Osteocyte (in vitro differentiated cells): ENCODE results near the gene BATF2. TPM values are rescaled to one million over a fixed set of nuclear protein-coding genes. Genes with fewer than 3 reads are reported as not detected.
A peak's percentile ranks its signal among the peaks of the same experiment; 100 is the strongest.

Experiments
- DNase-seq: peaks from one replicate; pipeline ENCODE4 v3.0.0; 2021; ENCODE audit warnings: mixed read lengths; ENCODE audit not compliant: unreplicated experiment; ENCODE audit errors: extremely low spot score
- H3K27ac Mint-ChIP-seq: one replicate; pipeline ENCODE4 v1.8.0; 2021; ENCODE audit warnings: mild to moderate bottlenecking, mixed read lengths; ENCODE audit not compliant: unreplicated experiment
- H3K27me3 Mint-ChIP-seq: one replicate; pipeline ENCODE4 v1.8.0; 2021; ENCODE audit warnings: mixed read lengths; ENCODE audit not compliant: unreplicated experiment
- H3K36me3 Mint-ChIP-seq: one replicate; pipeline ENCODE4 v1.8.0; 2021; ENCODE audit warnings: mixed read lengths; ENCODE audit not compliant: unreplicated experiment
- H3K4me1 Mint-ChIP-seq: one replicate; pipeline ENCODE4 v1.8.0; 2021; ENCODE audit warnings: mixed read lengths; ENCODE audit not compliant: unreplicated experiment
- H3K4me3 Mint-ChIP-seq: one replicate; pipeline ENCODE4 v1.8.0; 2021; ENCODE audit warnings: mild to moderate bottlenecking, moderate library complexity, mixed read lengths; ENCODE audit not compliant: unreplicated experiment
- H3K9me3 Mint-ChIP-seq: one replicate; pipeline ENCODE4 v1.8.0; 2021; ENCODE audit warnings: mixed read lengths; ENCODE audit not compliant: unreplicated experiment
- long read RNA-seq: library from polyadenylated mRNA; unstranded; transcript quantifications from one replicate; pipeline ENCODE4 v2.0.0, GENCODE V29; 2021
- total RNA-seq: library from RNA; stranded (reverse); gene quantifications from 2 replicates; pipeline ENCODE4 v1.2.1, GENCODE V29; 2021
- TF ChIP-seq, protein P1 (sequence below): fragments of 200-600 bp; sonication (generic); IDR thresholded peaks from 2 replicates; pipeline ENCODE4 v1.5.0; 2021; ENCODE audit warnings: antibody characterized with exemption, mild to moderate bottlenecking, moderate library complexity

The BATF2 gene, protein sequence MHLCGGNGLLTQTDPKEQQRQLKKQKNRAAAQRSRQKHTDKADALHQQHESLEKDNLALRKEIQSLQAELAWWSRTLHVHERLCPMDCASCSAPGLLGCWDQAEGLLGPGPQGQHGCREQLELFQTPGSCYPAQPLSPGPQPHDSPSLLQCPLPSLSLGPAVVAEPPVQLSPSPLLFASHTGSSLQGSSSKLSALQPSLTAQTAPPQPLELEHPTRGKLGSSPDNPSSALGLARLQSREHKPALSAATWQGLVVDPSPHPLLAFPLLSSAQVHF
- total RNA-seq, result not detected in 2 replicates
- long read RNA-seq, result 0 reads

DNA sequence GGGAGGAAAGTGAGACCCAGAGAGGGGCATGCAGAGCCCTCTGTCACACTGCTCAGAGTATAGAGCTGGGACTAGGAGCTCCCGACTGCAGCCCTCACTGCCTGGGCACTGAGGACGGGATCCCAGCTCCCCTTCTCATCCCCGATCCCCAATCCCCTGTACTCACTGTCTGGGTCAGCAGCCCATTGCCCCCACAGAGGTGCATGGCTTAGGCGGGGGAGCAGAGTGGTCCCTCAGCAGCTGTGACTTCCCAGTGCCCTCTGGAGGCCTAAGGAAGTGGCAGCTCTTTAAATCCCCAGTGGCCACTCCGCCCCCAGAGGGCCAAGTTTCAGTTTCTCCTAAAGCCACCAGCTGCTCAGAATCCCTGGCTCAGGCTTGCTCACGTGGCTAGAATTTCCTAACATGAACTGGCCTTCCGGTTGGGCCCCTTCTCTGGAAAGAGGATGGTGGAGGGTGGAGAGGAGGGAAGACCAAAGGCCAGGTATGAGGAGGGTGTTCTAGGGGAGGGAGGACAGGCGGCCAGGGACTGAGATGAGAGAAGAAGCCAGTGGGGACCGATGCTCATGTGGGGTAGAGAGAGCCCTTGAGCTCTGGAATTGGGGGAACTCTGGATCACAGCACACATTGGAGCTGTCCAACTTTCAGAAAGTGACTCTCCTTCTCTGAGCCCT, at the start of gene BATF2:
Gene BATF2 (minus strand): TSS at position 262 of the 671 bp plus-strand sequence. CDS start 57 bp downstream, at position 205.
- Mint-ChIP-seq H3K36me3 (no peaks in the 10 kb centered on the region), H3K27ac (no peak within 1 kb of the TSS), H3K4me1 (peaks cover 9% of the 10 kb centered on the region), H3K4me3 (no peak within 1 kb of the TSS), H3K27me3 (peaks cover 2% of the 10 kb centered on the region), H3K9me3 (no peaks in the 10 kb centered on the region)
- no peak for DNase-seq
- TF ChIP-seq, protein P1, sequence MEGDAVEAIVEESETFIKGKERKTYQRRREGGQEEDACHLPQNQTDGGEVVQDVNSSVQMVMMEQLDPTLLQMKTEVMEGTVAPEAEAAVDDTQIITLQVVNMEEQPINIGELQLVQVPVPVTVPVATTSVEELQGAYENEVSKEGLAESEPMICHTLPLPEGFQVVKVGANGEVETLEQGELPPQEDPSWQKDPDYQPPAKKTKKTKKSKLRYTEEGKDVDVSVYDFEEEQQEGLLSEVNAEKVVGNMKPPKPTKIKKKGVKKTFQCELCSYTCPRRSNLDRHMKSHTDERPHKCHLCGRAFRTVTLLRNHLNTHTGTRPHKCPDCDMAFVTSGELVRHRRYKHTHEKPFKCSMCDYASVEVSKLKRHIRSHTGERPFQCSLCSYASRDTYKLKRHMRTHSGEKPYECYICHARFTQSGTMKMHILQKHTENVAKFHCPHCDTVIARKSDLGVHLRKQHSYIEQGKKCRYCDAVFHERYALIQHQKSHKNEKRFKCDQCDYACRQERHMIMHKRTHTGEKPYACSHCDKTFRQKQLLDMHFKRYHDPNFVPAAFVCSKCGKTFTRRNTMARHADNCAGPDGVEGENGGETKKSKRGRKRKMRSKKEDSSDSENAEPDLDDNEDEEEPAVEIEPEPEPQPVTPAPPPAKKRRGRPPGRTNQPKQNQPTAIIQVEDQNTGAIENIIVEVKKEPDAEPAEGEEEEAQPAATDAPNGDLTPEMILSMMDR, result peak; percentile 11

DNA sequence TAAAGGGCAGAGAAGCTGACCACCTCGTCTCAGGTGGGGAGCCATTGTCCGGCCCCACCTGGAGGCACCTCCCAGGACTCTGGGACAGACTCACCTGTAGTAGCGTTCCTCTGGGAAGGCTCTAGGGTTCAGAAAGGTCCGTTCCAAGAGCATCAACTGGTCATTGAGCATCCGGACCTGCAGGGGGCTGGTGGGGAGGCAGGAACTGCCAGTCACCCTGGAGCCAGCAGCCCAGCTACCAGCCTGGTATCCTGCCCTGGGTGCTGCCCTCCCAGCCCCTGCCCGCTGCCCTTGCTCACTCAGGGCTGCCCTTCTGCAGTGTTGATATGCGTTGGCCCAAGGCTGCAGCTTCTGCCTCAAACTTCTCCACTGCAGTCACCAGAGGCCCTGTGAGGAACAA, 49.0 kb upstream of the BATF2 start:
- Mint-ChIP-seq H3K9me3 (no peaks in the 10 kb centered on the region), H3K4me3 (no peak overlapping the region), H3K36me3 (peaks cover 9% of the 10 kb centered on the region), H3K27ac (no peak overlapping the region), H3K27me3 (no peaks in the 10 kb centered on the region), H3K4me1 (peaks cover 14% of the 10 kb centered on the region)
- no peak for DNase-seq
- TF ChIP-seq, protein P1, result no peak

DNA sequence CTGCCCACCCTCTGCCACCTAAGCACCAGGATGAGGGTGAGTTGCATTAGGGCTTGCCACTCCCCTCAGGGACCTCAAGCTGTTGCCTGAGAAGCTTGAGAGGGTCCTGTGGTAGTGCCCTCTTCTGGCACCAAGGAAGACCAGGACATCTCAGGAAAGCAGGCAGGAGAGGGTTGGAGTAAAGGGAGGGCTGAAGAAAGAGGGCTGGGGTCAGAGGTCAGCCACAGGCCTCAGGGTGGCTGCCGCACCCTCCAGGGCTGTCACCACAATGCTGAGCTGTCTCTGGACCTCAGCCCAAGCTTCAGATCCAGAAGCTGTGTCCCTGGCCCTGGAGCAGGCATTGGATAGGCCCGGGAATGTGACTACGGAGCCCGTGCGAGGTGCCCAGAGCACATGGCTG, 48.3 kb upstream of the BATF2 start:
- TF ChIP-seq, protein P1, result no peak
- peaks cover 17% of the 10 kb centered on the region for H3K4me1 Mint-ChIP-seq
- H3K36me3 Mint-ChIP-seq, result peaks cover 9% of the 10 kb centered on the region

GRCh38 chr11:65043881-65044501, 47.2 kb upstream of the BATF2 start:
- H3K36me3 Mint-ChIP-seq, result peaks cover 10% of the 10 kb centered on the region
- DNase-seq, result no peak
- H3K9me3 Mint-ChIP-seq, result no peaks in the 10 kb centered on the region
- H3K4me3 Mint-ChIP-seq, result no peak overlapping the region
- H3K27me3 Mint-ChIP-seq, result no peaks in the 10 kb centered on the region
- no peak overlapping the region for H3K27ac Mint-ChIP-seq
- peaks cover 17% of the 10 kb centered on the region for H3K4me1 Mint-ChIP-seq
- TF ChIP-seq, protein P1, result no peak

More for the DNA sequence above, 48.3 kb upstream of the BATF2 start:
- Mint-ChIP-seq H3K27me3 (no peaks in the 10 kb centered on the region), H3K4me3 (no peak overlapping the region), H3K27ac (no peak overlapping the region), H3K9me3 (no peaks in the 10 kb centered on the region)
- no peak for DNase-seq

DNA sequence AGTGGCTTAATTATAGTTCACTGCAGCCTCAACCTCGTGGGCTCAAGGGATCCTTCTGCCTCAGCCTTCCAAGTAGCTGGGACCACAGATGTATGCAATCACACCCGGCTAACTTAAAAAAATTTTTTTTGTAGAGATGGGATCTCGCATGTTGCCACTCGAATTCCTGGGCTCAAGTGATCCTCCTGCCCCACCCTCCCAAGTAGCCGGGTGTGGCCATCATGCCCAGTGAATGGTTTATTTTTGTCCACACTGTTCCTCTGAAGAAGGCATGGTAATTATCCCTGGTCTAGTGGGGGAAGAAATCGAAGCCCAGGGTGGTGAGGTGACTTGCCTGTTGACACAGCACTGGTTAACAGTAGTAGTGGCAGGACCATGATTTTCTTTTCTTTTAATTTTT, 46.1 kb upstream of the BATF2 start:
- H3K27ac Mint-ChIP-seq, result peak overlapping the region; percentile 23
- H3K4me3 Mint-ChIP-seq, result peak overlapping the region; percentile 81
- no peaks in the 10 kb centered on the region for H3K9me3 Mint-ChIP-seq
- peaks cover 17% of the 10 kb centered on the region for H3K4me1 Mint-ChIP-seq
- DNase-seq, result no peak
- peaks cover 12% of the 10 kb centered on the region for H3K36me3 Mint-ChIP-seq
- TF ChIP-seq, protein P1, result no peak
- H3K27me3 Mint-ChIP-seq, result no peaks in the 10 kb centered on the region
